Thyroid gland (tissue), 4 donors: Measurements from ENCODE around the gene BAIAP3. TPM values are rescaled to one million over a fixed set of nuclear protein-coding genes. Genes with fewer than 3 reads are reported as not detected.

Experiments
- DNase-seq, 2 donors: peaks; one replicate each; pipeline ENCODE4 v3.0.0-alpha.2; 2019
- H3K27ac ChIP-seq, 3 donors: fragments of 200-600 bp; sonication (generic); 1 replicate in 2 of 3; 2 replicates in 1 of 3; pipeline ENCODE4 v1.5.1; 2016 to 2019; ENCODE audit warnings: mild to moderate bottlenecking in 1 of 3, moderate library complexity in 1 of 3
- H3K27me3 ChIP-seq: fragments of 200-600 bp; sonication (generic); one replicate; pipeline ENCODE4 v1.5.1; 2019
- H3K36me3 ChIP-seq, 2 donors: fragments of 200-600 bp; sonication (generic); one replicate each; pipeline ENCODE4 v1.5.1; 2016 to 2019
- H3K4me1 ChIP-seq, 2 donors: fragments of 200-600 bp; sonication (generic); one replicate each; pipeline ENCODE4 v1.5.1; 2017 to 2019
- H3K4me3 ChIP-seq, 3 donors: fragments of 200-600 bp; sonication (generic); replicated peaks in 1 of 3; 1 replicate in 2 of 3; 2 replicates in 1 of 3; pipeline ENCODE4 v1.5.1; 2016; ENCODE audit warnings: mild to moderate bottlenecking in 1 of 3
- H3K9me3 ChIP-seq: fragments of 200-600 bp; sonication (generic); one replicate; pipeline ENCODE4 v1.5.1; 2017
- CTCF ChIP-seq, 6 experiments: fragments of 200-600 bp in 3 of 6; fragments of 450-650 bp in 3 of 6; sonication (generic) in 3 of 6; IDR thresholded peaks; one replicate each; pipeline ENCODE4 v1.5.1; 2016 to 2019; ENCODE audit warnings: antibody characterized with exemption in 6 of 6, mild to moderate bottlenecking in 2 of 6, inconsistent platforms in 1 of 6, moderate library complexity in 1 of 6
- POLR2A ChIP-seq, 2 donors: fragments of 450-650 bp; IDR thresholded peaks; one replicate each; pipeline ENCODE4 v1.6.1; 2017; ENCODE audit warnings: antibody characterized with exemption in 2 of 2, mild to moderate bottlenecking in 2 of 2, moderate library complexity in 1 of 2
- WGBS, 2 donors: methylation state at CpG; one replicate each; pipeline ENCODE4 v1.1.5; 2017; 5-methylcytosine and 5-hydroxymethylcytosine counted together
- intact Hi-C: fragments of 100-400 bp; cut with DNase I; formaldehyde crosslinking; loops from one replicate; pipeline ENCODE4 v1.15.1; 2023
- total RNA-seq, 4 donors: library from RNA; depleted of rRNA; stranded (reverse); fragments of >200 nt; gene quantifications; one replicate each; pipeline ENCODE4 v1.2.3, GENCODE V29; 2016

BAIAP3 gene
- total RNA-seq, 4 donors from 2014 or later = 0.45 to 3.0 (median 1.6) TPM

- H3K4me1 ChIP-seq = no peaks in the 10 kb centered on the region
- H3K9me3 ChIP-seq = no peaks in the 10 kb centered on the region
- intact Hi-C loops = no loop called here
- TF ChIP-seq POLR2A (IDR thresholded peaks at IDR 0.05) (no peak), CTCF (IDR thresholded peaks at IDR 0.05) (no peak)
- H3K4me3 ChIP-seq = no peak overlapping the region
- peaks cover 21 to 37% of the 10 kb centered on the region in 2 donors for H3K36me3 ChIP-seq
- no peak overlapping the region for H3K27ac ChIP-seq
- no peak for DNase-seq
- 87 to 92% methylated on average over 6 to 19 of the region's 27 CpGs for WGBS, 2 donors
- H3K27me3 ChIP-seq = no peaks in the 10 kb centered on the region
Observed at GRCh38 chr16:1367486-1368174, 34.2 kb downstream of the BAIAP3 start.

- intact Hi-C loops = no loop called here
- H3K9me3 ChIP-seq = no peaks in the 10 kb centered on the region
- H3K4me1 ChIP-seq = no peaks in the 10 kb centered on the region
- DNase-seq = no peak
- TF ChIP-seq CTCF (IDR thresholded peaks at IDR 0.05) = no peak
- no peaks in the 10 kb centered on the region for H3K27me3 ChIP-seq
- WGBS, 2 donors = 91 to 92% methylated on average over 18 to 33 of the region's 33 CpGs
- peaks cover 11 to 18% of the 10 kb centered on the region in 2 donors for H3K36me3 ChIP-seq
- no peak overlapping the region for H3K4me3 ChIP-seq
- H3K27ac ChIP-seq = no peak overlapping the region
Observed at GRCh38 chr16:1371054-1371978, 37.9 kb downstream of the BAIAP3 start.

- no peaks in the 10 kb centered on the region for H3K9me3 ChIP-seq
- intact Hi-C loops = no loop called here
- no peak overlapping the region for H3K27ac ChIP-seq
- H3K4me3 ChIP-seq = no peak overlapping the region
- H3K36me3 ChIP-seq = peaks cover 4 to 11% of the 10 kb centered on the region in 2 donors
- TF ChIP-seq POLR2A (IDR thresholded peaks at IDR 0.05) (no peak), CTCF (IDR thresholded peaks at IDR 0.05) (no peak)
- no peaks in the 10 kb centered on the region for H3K4me1 ChIP-seq
- no peak for DNase-seq
- 91 to 99% methylated on average over 5 to 9 of the region's 21 CpGs for WGBS, 2 donors
- no peaks in the 10 kb centered on the region for H3K27me3 ChIP-seq
Observed at GRCh38 chr16:1372292-1372950, 39.0 kb downstream of the BAIAP3 start.

- DNase-seq = no peak
- WGBS, 2 donors = 95 to 98% methylated on average over 6 to 33 of the region's 46 CpGs
- no peaks in the 10 kb centered on the region for H3K27me3 ChIP-seq
- H3K36me3 ChIP-seq = peaks cover 4 to 8% of the 10 kb centered on the region in 2 donors
- peaks cover 10 to 11% of the 10 kb centered on the region in 2 donors for H3K4me1 ChIP-seq
- H3K4me3 ChIP-seq = no peak overlapping the region
- TF ChIP-seq POLR2A (IDR thresholded peaks at IDR 0.05) (no peak), CTCF (IDR thresholded peaks at IDR 0.05) (no peak)
- intact Hi-C loops = no loop called here
- no peak overlapping the region for H3K27ac ChIP-seq
- H3K9me3 ChIP-seq = no peaks in the 10 kb centered on the region
Observed at GRCh38 chr16:1374418-1375297, 41.2 kb downstream of the BAIAP3 start.
